B cell (primary cell): ENCODE data around the gene MGAT5. TPM values are rescaled to one million over a fixed set of nuclear protein-coding genes. Genes with fewer than 3 reads are reported as not detected.
A peak's percentile ranks its signal among the peaks of the same experiment; 100 is the strongest.

Experiments
- ATAC-seq: fragments of 200-7000 bp; cut with Tn5 transposase; one replicate; pipeline ENCODE4 v1.10.0; 2021; ENCODE audit warnings: low read depth, mild to moderate bottlenecking, moderate number of reproducible peaks, moderate library complexity
- CTCF ChIA-PET: fragments of 350-600 bp; sonication (Branson Sonifier 250); formaldehyde crosslinking; loops from one replicate; lab custom pipeline; 2021; ENCODE audit warnings: antibody characterized with exemption, inconsistent platforms; lab: Charles Lee
- POLR2A ChIA-PET: fragments of 350-600 bp; sonication (Branson Sonifier 250); formaldehyde crosslinking; loops from one replicate; lab custom pipeline; 2021; ENCODE audit warnings: antibody characterized with exemption; lab: Charles Lee
- DNase-seq: peaks from one replicate; pipeline ENCODE4 v3.0.0; 2013
- H2AFZ ChIP-seq: 2 replicates; pipeline ENCODE4 v1.6.1; 2012; ENCODE audit warnings: mild to moderate bottlenecking, low read depth, low read length; ENCODE audit not compliant: insufficient read depth, poor library complexity, severe bottlenecking
- H3K27ac ChIP-seq, 2 donors: 1 replicate in 1 of 2; 2 replicates in 1 of 2; pipeline ENCODE4 v1.5.1; 2012 to 2013; ENCODE audit warnings: low read length in 2 of 2, mild to moderate bottlenecking in 2 of 2, moderate library complexity in 1 of 2
- H3K27me3 ChIP-seq, 4 experiments: fragments of 200-600 bp in 1 of 4; sonication (generic) in 1 of 4; replicated peaks in 1 of 4; 1 replicate in 2 of 4; 2 replicates in 2 of 4; pipeline versions ENCODE4 v1.6.1 to v1.7.0; 2013 to 2016; ENCODE audit warnings: low read length in 3 of 4, mild to moderate bottlenecking in 2 of 4, mixed read lengths in 1 of 4, moderate library complexity in 1 of 4; ENCODE audit not compliant: insufficient read depth in 4 of 4, control insufficient read depth in 3 of 4; ENCODE audit errors: control extremely low read depth in 1 of 4
- H3K36me3 ChIP-seq, 2 experiments: replicated peaks in 1 of 2; 1 replicate in 1 of 2; 2 replicates in 1 of 2; pipeline versions ENCODE4 v1.6.1 to v1.7.1; 2013; ENCODE audit warnings: low read length in 1 of 2; ENCODE audit not compliant: insufficient read depth in 2 of 2, control insufficient read depth in 1 of 2; ENCODE audit errors: control extremely low read depth in 1 of 2, extremely low read depth in 1 of 2
- H3K4me1 ChIP-seq, 2 donors: fragments of 200-600 bp in 1 of 2; sonication (generic) in 1 of 2; 1 replicate in 1 of 2; 2 replicates in 1 of 2; pipeline versions ENCODE4 v1.5.1 to v1.6.1; 2013 to 2017; ENCODE audit warnings: low read length in 2 of 2; ENCODE audit not compliant: control insufficient read depth in 2 of 2, insufficient read depth in 2 of 2
- H3K4me2 ChIP-seq: replicated peaks from 2 replicates; pipeline ENCODE3; 2012; ENCODE audit warnings: mild to moderate bottlenecking, low read depth, low read length; ENCODE audit not compliant: poor library complexity, severe bottlenecking
- H3K4me3 ChIP-seq, 5 experiments: fragments of 200-600 bp in 1 of 5; sonication (generic) in 1 of 5; 1 replicate in 3 of 5; 2 replicates in 2 of 5; pipeline versions ENCODE4 v1.5.1 to v1.7.0; 2011 to 2016; ENCODE audit warnings: low read length in 4 of 5, mild to moderate bottlenecking in 4 of 5, low read depth in 2 of 5, control low read depth in 1 of 5, moderate library complexity in 1 of 5; ENCODE audit not compliant: insufficient read depth in 1 of 5; ENCODE audit errors: control extremely low read depth in 1 of 5, extremely low read depth in 1 of 5
- H3K79me2 ChIP-seq: fragments of 200-600 bp; sonication (generic); one replicate; pipeline ENCODE4 v1.6.0; 2016; ENCODE audit warnings: low read length; ENCODE audit not compliant: control insufficient read depth, insufficient read depth
- H3K9ac ChIP-seq: fragments of 200-600 bp; sonication (generic); 2 replicates; pipeline ENCODE4 v1.6.1; 2017; ENCODE audit warnings: mild to moderate bottlenecking, low read length, moderate library complexity
- H3K9me3 ChIP-seq, 3 donors: one replicate each; pipeline versions ENCODE4 v1.6.1 to v1.7.1; 2013; ENCODE audit warnings: low read length in 2 of 3; ENCODE audit not compliant: control insufficient read depth in 2 of 3, insufficient read depth in 1 of 3; ENCODE audit errors: control extremely low read depth in 1 of 3
- H4K20me1 ChIP-seq: 2 replicates; pipeline ENCODE4 v1.6.0; 2012; ENCODE audit warnings: mild to moderate bottlenecking, low read length; ENCODE audit not compliant: insufficient read depth, control insufficient read depth, poor library complexity, severe bottlenecking
- H3K27ac Mint-ChIP-seq: one replicate; pipeline ENCODE4 v1.8.0; 2021; ENCODE audit warnings: mixed read lengths
- H3K27me3 Mint-ChIP-seq: one replicate; pipeline ENCODE4 v1.8.0; 2021; ENCODE audit warnings: mixed read lengths
- H3K4me1 Mint-ChIP-seq: one replicate; pipeline ENCODE4 v1.8.0; 2021; ENCODE audit warnings: mixed read lengths
- H3K4me3 Mint-ChIP-seq: one replicate; pipeline ENCODE4 v1.8.0; 2021; ENCODE audit warnings: mixed read lengths
- H3K9me3 Mint-ChIP-seq: one replicate; pipeline ENCODE4 v1.8.0; 2022; ENCODE audit warnings: mixed read lengths; ENCODE audit not compliant: insufficient read depth
- CTCF ChIP-seq: fragments of 200-600 bp; IDR thresholded peaks from one replicate; pipeline ENCODE4 v1.8.0; 2022; ENCODE audit warnings: antibody characterized with exemption, mild to moderate bottlenecking
- EZH2 ChIP-seq: IDR thresholded peaks from 2 replicates; pipeline ENCODE4 v1.6.1; 2012; ENCODE audit warnings: borderline replicate concordance, low read depth, mild to moderate bottlenecking, moderate library complexity, low read length; ENCODE audit not compliant: insufficient read depth, poor library complexity, severe bottlenecking
- WGBS: methylation state at CpG from one replicate; pipeline ENCODE4 v1.1.5; 2013; ENCODE audit warnings: missing lambda C conversion rate; ENCODE audit not compliant: insufficient coverage; 5-methylcytosine and 5-hydroxymethylcytosine counted together
- intact Hi-C: fragments of 100-400 bp; cut with micrococcal nuclease; formaldehyde crosslinking; loops from one replicate; pipeline ENCODE4 v1.10.0; 2022
- polyA plus RNA-seq: library from polyadenylated mRNA; depleted of rRNA; stranded (reverse); fragments of >200 nt; gene quantifications from 2 replicates; pipeline ENCODE4 v1.2.3, GENCODE V29; 2012
- total RNA-seq, 2 donors: library from RNA; stranded (reverse); fragments of 120-200 nt in 1 of 2; gene quantifications; 1 replicate in 1 of 2; 2 replicates in 1 of 2; pipeline versions ENCODE4 v1.2.3 to v1.2.4, GENCODE V29; 2013 to 2022

The MGAT5 gene
- total and polyA plus RNA-seq, 2 donors (not counting 1 experiment from before 2014, with no cell fraction given): 27.2 to 184 TPM

- no peaks in the 10 kb centered on the region for H3K27me3 Mint-ChIP-seq
- no peak overlapping the region for H3K4me3 ChIP-seq
- no peak overlapping the region for H3K4me3 Mint-ChIP-seq
- H3K27ac ChIP-seq: no peak overlapping the region
- WGBS: 92% methylated on average over 7 of the region's 7 CpGs
- no peaks in the 10 kb centered on the region for H3K79me2 ChIP-seq
- no peak for ATAC-seq
- no peak overlapping the region for H3K27ac Mint-ChIP-seq
- POLR2A ChIA-PET: no interaction called here
- DNase-seq: no peak
- H3K27me3 ChIP-seq: no peaks in the 10 kb centered on the region
- no peaks in the 10 kb centered on the region for H3K9me3 Mint-ChIP-seq
- peaks cover 3% of the 10 kb centered on the region for H3K4me1 Mint-ChIP-seq
- CTCF ChIA-PET: no interaction called here
- H4K20me1 ChIP-seq: peaks cover 4% of the 10 kb centered on the region
- H3K9me3 ChIP-seq: peaks cover 0 to 3% (median 0%) of the 10 kb centered on the region in 3 donors
- no peak overlapping the region for H2AFZ ChIP-seq
- no peak overlapping the region for H3K9ac ChIP-seq
- TF ChIP-seq CTCF: no peak
- TF ChIP-seq EZH2: no peak
- no peak overlapping the region for H3K4me2 ChIP-seq
- intact Hi-C loops: no loop called here
- peaks cover 0 to 25% of the 10 kb centered on the region in 2 experiments for H3K36me3 ChIP-seq
- no peaks in the 10 kb centered on the region for H3K4me1 ChIP-seq
Observed at GRCh38 chr2:134457353-134457752, 203.5 kb downstream of the MGAT5 start.

GRCh38 chr2:134457765-134458472, 204.0 kb downstream of the MGAT5 start:
- Histone ChIP-seq H3K4me1 (no peaks in the 10 kb centered on the region), H3K4me2 (no peak overlapping the region), H2AFZ (no peak overlapping the region), H3K79me2 (no peaks in the 10 kb centered on the region), H3K27me3 (no peaks in the 10 kb centered on the region), H3K4me3 (no peak overlapping the region), H4K20me1 (peaks cover 4% of the 10 kb centered on the region), H3K36me3 (peaks cover 0 to 19% of the 10 kb centered on the region in 2 experiments), H3K9me3 (peaks cover 0 to 3% (median 0%) of the 10 kb centered on the region in 3 donors), H3K27ac (no peak overlapping the region), H3K9ac (no peak overlapping the region)
- ChIA-PET POLR2A (no interaction called here), CTCF (no interaction called here)
- Mint-ChIP-seq H3K4me3 (no peak overlapping the region), H3K27me3 (no peaks in the 10 kb centered on the region), H3K9me3 (no peaks in the 10 kb centered on the region), H3K4me1 (peaks cover 3% of the 10 kb centered on the region), H3K27ac (peak overlapping the region; percentile 53)
- 86% methylated on average over 12 of the region's 18 CpGs for whole genome bisulfite sequencing
- intact Hi-C loops: no loop called here
- DNase-seq (no peak), ATAC-seq (no peak)
- no peak for TF ChIP-seq EZH2
- TF ChIP-seq CTCF: no peak
